GM19397 (cell line): Measurements from ENCODE around the gene LRP5.

ENCODE experiments used
- ATAC-seq: cut with Tn5 transposase; IDR thresholded peaks from one replicate; pipeline ENCODE4 v1.9.1; 2021; ENCODE audit warnings: mild to moderate bottlenecking, moderate library complexity; ENCODE audit not compliant: unreplicated experiment

LRP5 gene

DNA sequence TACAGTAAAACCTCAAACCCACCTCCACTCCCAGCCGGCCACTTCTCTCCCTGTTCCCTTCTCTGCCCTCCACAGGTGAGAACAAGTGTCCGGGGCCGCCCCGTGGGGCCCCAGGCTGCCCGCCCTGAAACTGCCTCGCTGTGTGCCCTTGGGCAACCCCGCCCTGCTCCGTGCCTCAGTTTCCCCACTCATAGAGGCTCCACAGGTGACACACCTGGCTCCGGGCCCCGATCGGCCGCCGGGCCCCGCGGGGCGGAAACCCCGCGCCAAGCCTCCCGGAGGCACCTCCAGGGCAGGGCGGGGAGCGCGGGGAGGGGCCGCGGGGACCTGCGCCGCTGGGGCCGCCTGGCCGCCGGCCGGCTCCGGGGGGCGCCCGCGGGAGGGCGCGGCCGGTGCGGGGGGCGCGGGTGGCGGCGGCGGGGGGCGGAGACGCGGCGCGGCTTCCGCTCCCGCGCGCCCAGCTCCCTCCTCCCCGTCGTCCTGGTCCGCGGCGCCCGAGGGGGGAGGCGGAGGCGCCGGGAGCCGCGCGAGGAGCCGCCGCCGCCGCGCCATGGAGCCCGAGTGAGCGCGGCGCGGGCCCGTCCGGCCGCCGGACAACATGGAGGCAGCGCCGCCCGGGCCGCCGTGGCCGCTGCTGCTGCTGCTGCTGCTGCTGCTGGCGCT lies at the start of gene LRP5:
TSS of gene LRP5 (plus strand) at position 475 of the 663 bp plus-strand sequence. CDS start at position 599, 124 bp downstream.
- ATAC-seq: no peak

DNA sequence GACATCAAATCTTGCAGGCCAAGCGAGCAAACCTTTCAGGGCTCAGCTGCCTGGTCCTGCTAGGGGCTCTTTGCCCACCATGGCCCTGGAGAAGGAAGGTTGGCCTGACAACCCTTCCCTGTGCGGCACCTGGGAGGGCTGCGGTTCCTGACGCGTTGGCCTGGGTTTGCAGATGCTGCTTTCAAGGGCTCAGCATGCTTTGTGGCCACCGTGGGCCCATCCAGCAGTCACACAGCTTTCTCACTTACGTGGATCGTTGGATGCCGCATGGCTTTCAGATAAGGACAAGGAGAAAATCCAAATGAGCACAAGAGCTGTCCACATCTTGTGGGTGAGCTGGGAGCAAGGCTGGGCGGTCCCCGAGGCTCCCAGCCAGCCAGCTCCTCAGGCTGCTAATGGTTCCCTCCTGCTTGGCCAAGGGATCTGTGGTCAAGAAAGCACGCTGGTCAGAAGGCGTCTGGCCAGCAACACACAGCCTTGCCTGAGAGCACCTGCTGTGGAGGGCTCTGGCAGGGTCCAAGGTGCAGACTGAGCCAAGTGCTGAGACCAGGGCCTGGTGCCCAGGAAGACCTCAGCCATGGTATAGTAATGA lies 48.9 kb upstream of the LRP5 start:
- ATAC-seq: no peak

DNA sequence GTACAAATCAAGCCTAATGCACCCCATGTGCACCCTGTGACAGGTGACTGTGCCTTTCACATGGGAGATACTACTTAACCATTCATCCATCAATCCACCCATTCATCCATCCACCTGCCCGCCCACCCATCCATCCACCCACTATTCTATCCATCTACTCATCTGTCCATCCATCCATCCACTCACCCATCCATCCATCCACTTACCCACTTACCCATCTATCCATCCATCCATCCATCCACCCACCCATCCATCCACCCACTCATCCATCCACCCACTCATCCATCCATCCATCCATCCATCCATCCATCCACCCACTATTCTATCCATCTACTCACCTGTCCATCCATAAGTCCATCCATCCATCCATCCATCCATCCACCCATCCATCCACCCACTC lies 48.1 kb upstream of the LRP5 start:
- no peak for ATAC-seq

DNA sequence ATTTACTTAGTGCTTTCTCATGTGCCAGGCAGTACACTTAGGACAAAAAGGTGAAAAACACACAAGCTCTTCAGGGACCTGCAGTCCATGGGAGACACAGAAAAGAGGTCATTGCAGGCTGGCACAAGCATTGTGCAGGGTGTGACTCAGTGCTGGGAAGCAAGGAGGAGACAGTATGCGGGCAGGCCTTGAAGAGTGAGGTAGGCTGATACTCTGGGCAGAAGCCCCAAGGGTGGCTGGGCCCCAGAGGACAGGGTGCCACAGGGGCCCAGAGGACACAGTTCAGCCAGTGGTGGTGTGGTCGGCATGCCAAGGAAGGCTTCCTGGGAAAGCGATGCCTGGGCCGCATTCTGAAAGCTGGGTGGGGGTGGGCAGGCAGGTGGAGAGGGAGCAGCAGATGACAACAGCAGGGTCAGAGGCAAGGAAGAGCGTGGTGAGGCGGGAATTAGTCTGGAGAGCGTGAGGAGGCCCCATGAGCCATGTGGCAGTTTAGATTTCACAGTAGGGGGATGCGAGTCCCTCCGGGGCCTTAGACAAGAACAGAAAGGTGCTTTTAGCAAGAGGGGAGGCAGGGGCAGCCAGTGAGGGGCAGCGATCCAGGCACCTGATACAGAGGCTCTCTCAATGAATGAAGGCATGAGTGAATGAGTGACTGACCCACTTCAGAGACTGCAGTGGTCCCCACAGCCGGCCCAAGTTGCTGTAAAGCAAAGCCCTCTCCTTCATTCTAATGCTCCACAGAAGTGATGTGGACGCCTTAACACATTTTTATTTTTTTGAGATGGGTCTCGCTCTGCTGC lies 47.5 kb upstream of the LRP5 start:
- no peak for ATAC-seq

GRCh38 chr11:68266121-68266891 lies 46.1 kb upstream of the LRP5 start:
- peak; percentile 60 for ATAC-seq

DNA sequence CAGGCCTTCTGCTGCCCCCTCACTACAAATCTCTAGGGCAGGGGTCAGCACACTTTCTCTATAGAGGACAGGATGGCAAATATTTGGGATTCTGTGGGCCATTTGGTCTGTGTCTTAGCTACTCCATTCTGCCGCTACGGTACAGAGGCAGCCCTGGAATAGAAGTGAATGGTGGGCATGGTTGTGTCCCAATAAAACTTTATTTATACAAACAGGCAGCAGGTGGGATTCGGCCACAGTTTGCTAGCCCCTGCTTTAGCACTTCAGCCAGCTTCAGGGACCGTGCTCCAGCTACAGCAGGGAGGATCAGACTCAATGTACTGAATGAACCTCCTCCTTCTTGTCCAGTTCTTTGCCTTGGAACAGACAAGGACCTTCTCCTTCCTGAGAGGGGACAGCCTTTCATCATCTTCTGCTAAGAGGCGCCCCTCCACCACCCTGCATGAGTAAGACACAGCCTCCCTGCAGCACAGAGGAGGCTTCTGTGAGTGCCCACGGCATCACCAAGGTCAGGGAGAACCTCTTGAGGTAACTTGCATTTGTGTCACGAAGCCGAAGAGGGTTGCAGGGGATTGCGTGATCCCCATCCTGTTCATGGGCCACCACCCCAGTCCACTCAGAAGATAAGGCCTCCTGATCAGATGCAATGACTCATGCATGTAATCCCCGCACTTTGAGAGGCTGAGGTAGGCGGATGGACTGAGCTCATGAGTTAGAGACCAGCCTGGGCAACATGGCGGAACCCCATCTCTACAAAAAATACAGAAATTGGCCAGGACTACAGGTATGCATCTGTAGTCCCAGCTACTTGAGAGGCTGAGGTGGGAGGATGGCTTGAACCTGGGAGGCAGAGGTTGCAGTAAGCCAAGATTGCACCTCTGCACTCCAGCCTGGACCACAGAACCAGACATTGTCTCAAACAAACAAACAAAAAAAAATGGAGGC lies 45.2 kb upstream of the LRP5 start:
- ATAC-seq: no peak

- ATAC-seq: no peak
Observed at GRCh38 chr11:68267881-68268240, 44.5 kb upstream of the LRP5 start.

GRCh38 chr11:68269414-68270081 lies 42.8 kb upstream of the LRP5 start:
- ATAC-seq: no peak

GRCh38 chr11:68270196-68271022 lies 42.0 kb upstream of the LRP5 start:
- ATAC-seq: no peak

GRCh38 chr11:68271023-68271780 lies 41.2 kb upstream of the LRP5 start:
- ATAC-seq: peak; percentile 7

GRCh38 chr11:68271781-68272608 lies 40.4 kb upstream of the LRP5 start, which contains the start of gene C11orf24:
TSS of gene C11orf24 (minus strand) at chr11:68271973. CDS start at chr11:68263767, 8,206 bp downstream.
- ATAC-seq: peak; percentile 78

GRCh38 chr11:68273026-68273738 lies 39.2 kb upstream of the LRP5 start:
- no peak for ATAC-seq

- no peak for ATAC-seq
Observed at GRCh38 chr11:68274306-68274705, 38.1 kb upstream of the LRP5 start.

DNA sequence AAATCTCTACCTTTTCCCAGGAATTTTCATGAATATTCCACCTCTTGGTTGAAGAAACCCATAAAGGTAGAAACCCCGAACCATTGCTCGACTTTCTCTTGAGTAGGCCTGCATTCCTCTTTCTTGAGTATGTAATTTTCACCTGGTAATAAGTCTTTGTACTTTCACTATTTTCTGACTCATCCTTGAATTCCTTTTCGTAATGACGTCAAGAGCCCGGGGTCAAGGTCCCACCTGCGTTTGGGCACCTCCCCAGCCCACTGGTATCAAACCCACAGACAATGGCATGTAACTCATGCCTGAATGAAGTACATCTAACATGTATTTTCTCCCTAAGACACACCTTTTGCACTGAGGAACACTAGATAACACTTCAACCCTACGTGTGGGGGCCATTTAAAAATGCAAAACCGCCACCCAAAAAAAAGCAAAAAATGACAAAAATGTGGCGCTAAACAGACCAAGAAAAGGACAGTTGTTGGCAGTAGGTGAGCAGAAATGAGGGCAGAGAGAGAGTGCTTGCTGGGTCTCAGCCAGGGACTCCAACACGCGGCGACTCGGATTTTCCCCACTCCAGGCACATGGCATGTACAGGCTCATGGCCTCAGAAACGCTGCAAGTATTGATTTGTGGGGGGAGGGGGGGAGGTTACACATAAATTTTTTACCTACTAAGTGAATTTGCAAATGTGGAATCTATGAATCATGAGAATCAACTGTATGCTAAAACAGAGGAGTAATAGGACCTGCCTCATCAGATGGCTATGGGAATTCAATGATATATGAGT lies 36.5 kb upstream of the LRP5 start:
- no peak for ATAC-seq

- no peak for ATAC-seq
Observed at GRCh38 chr11:68276861-68277260, 35.5 kb upstream of the LRP5 start.

DNA sequence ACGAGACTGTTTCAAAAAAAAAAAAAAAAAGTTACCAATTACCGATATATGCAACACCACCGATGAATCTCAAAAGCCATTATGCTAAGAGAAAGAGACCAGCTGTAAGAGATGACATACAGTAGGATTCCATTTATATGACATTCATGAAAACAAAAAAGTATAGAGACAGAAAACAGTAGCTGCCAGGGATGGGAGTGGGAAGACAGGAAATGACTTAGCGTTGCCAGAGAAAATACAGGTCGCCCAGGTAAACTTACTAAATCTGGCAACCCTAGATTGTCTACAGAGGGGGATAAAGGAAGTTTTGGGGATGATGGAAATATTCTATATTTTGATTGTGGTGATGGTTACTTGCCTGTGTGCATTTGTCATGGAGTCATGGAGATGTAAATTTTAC lies 32.7 kb upstream of the LRP5 start:
- ATAC-seq: no peak
